HL-60 (cell line): Measurements from ENCODE around the gene CITED1.

Experiments
- POLR2AphosphoS5 ChIP-seq: IDR thresholded peaks from 2 replicates; pipeline ENCODE4 v1.6.1; 2012; ENCODE audit warnings: low read depth
- TF ChIP-seq, protein P1 (sequence below): IDR thresholded peaks from 2 replicates; pipeline ENCODE4 v1.6.1; 2012; ENCODE audit warnings: low read depth; ENCODE audit not compliant: insufficient replicate concordance

DNA sequence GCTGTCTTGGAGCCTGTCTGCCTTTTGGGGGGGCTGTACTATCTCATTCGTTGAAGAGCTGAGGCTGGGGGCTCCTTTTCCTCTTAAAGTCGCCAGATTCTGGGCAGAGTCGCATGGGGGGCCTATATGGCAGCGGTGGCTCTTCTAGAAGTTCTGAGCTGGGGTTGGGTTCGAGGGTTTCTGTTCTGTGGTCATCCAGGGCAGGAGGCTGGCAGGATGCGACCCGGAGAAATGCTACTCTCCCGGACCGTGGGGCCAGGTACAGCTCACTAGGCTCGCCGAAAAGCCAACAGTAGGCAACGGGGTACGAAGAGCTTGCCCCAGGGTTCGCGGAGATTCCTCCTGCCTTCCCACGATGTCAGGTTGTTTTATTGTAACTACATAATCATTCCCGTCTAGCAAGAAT, 1.9 kb upstream of the CITED1 start:
- no peak for TF ChIP-seq POLR2AphosphoS5
- TF ChIP-seq, protein P1, sequence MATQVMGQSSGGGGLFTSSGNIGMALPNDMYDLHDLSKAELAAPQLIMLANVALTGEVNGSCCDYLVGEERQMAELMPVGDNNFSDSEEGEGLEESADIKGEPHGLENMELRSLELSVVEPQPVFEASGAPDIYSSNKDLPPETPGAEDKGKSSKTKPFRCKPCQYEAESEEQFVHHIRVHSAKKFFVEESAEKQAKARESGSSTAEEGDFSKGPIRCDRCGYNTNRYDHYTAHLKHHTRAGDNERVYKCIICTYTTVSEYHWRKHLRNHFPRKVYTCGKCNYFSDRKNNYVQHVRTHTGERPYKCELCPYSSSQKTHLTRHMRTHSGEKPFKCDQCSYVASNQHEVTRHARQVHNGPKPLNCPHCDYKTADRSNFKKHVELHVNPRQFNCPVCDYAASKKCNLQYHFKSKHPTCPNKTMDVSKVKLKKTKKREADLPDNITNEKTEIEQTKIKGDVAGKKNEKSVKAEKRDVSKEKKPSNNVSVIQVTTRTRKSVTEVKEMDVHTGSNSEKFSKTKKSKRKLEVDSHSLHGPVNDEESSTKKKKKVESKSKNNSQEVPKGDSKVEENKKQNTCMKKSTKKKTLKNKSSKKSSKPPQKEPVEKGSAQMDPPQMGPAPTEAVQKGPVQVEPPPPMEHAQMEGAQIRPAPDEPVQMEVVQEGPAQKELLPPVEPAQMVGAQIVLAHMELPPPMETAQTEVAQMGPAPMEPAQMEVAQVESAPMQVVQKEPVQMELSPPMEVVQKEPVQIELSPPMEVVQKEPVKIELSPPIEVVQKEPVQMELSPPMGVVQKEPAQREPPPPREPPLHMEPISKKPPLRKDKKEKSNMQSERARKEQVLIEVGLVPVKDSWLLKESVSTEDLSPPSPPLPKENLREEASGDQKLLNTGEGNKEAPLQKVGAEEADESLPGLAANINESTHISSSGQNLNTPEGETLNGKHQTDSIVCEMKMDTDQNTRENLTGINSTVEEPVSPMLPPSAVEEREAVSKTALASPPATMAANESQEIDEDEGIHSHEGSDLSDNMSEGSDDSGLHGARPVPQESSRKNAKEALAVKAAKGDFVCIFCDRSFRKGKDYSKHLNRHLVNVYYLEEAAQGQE: no peak
